PC-3 (cell line): ENCODE results near the gene KCP. TPM values are rescaled to one million over a fixed set of nuclear protein-coding genes. Genes with fewer than 3 reads are reported as not detected.

Experiments
- ATAC-seq: fragments of 200-7000 bp; cut with Tn5 transposase; 2 replicates; pipeline ENCODE4 v1.9.1; 2020; ENCODE audit warnings: mild to moderate bottlenecking, moderate library complexity
- BruUV-seq: library from RNA; stranded (reverse); fragments of 400-500 nt; replicated peaks from 2 replicates; lab custom pipeline; 2021; lab: Mats Ljungman, UMichigan
- CTCF ChIA-PET: fragments of 300-600 bp; sonication (Branson Sonifier 250); formaldehyde crosslinking; loops from one replicate; lab custom pipeline; 2022; ENCODE audit warnings: antibody characterized with exemption; lab: Charles Lee
- POLR2A ChIA-PET: fragments of 300-600 bp; sonication (Branson Sonifier 250); formaldehyde crosslinking; loops from one replicate; lab custom pipeline; 2022; ENCODE audit warnings: antibody characterized with exemption; ENCODE audit not compliant: unreplicated experiment; lab: Charles Lee
- DNase-seq: peaks from one replicate; pipeline ENCODE4 v3.0.0-alpha.2; 2015
- H2AFZ ChIP-seq: fragments of 300-600 bp; sonication (generic); 2 replicates; pipeline ENCODE4 v1.6.0; 2016; ENCODE audit warnings: antibody characterized with exemption, low read length
- H3F3A ChIP-seq: fragments of 300-600 bp; sonication (generic); one replicate; pipeline ENCODE4 v1.6.0; 2017; ENCODE audit warnings: antibody characterized with exemption, low read length, control low read depth, mild to moderate bottlenecking; ENCODE audit not compliant: unreplicated experiment
- H3K27ac ChIP-seq: fragments of 300-600 bp; sonication (generic); 2 replicates; pipeline ENCODE4 v1.5.1; 2016; ENCODE audit warnings: mild to moderate bottlenecking, low read length
- H3K27me3 ChIP-seq: fragments of 300-600 bp; sonication (generic); 2 replicates; pipeline ENCODE4 v1.6.1; 2016; ENCODE audit warnings: low read length, mixed read lengths
- H3K36me3 ChIP-seq: fragments of 300-600 bp; sonication (generic); 2 replicates; pipeline ENCODE4 v1.6.1; 2016; ENCODE audit warnings: low read depth, mixed run types, low read length, mixed read lengths
- H3K4me1 ChIP-seq: fragments of 300-600 bp; sonication (generic); 2 replicates; pipeline ENCODE4 v1.5.1; 2016; ENCODE audit warnings: low read length; ENCODE audit not compliant: insufficient read depth
- H3K4me2 ChIP-seq: fragments of 300-600 bp; sonication (generic); 2 replicates; pipeline ENCODE4 v1.6.0; 2016; ENCODE audit warnings: low read length
- H3K4me3 ChIP-seq: fragments of 300-600 bp; sonication (generic); 2 replicates; pipeline ENCODE4 v1.5.1; 2016; ENCODE audit warnings: mild to moderate bottlenecking, low read length, mixed read lengths
- H3K79me2 ChIP-seq: fragments of 300-600 bp; sonication (generic); 2 replicates; pipeline ENCODE4 v1.6.1; 2017; ENCODE audit warnings: low read length, mixed read lengths
- H3K9ac ChIP-seq: fragments of 300-600 bp; sonication (generic); 2 replicates; pipeline ENCODE4 v1.6.0; 2016; ENCODE audit warnings: mild to moderate bottlenecking, low read length
- H3K9me2 ChIP-seq: fragments of 300-600 bp; sonication (generic); replicated peaks from 2 replicates; pipeline ENCODE4 v1.6.1; 2016; ENCODE audit warnings: mixed run types, low read length, mixed read lengths
- H3K9me3 ChIP-seq: fragments of 300-600 bp; sonication (generic); 2 replicates; pipeline ENCODE4 v1.6.1; 2016; ENCODE audit warnings: low read length, mixed read lengths
- H4K20me1 ChIP-seq: fragments of 300-600 bp; sonication (generic); 2 replicates; pipeline ENCODE4 v1.6.1; 2016; ENCODE audit warnings: low read length, mixed read lengths
- EZH2 ChIP-seq: fragments of 300-600 bp; sonication (generic); IDR thresholded peaks from one replicate; pipeline ENCODE4 v1.6.1; 2017; ENCODE audit warnings: antibody characterized with exemption, mild to moderate bottlenecking, low read length; ENCODE audit not compliant: unreplicated experiment
- EZH2phosphoT487 ChIP-seq: fragments of 300-600 bp; sonication (generic); IDR thresholded peaks from 2 replicates; pipeline ENCODE4 v1.6.1; 2018; ENCODE audit warnings: mild to moderate bottlenecking, antibody characterized with exemption, low read length, borderline replicate concordance
- intact Hi-C: fragments of 100-400 bp; cut with micrococcal nuclease; formaldehyde crosslinking; loops from 2 replicates; pipeline ENCODE4 v1.9.0; 2023
- total RNA-seq: library from RNA; depleted of rRNA; stranded (reverse); fragments of >200 nt; gene quantifications from 2 replicates; pipeline ENCODE4 v1.2.3, GENCODE V29; 2014
- TF ChIP-seq, protein P1 (sequence below): fragments of 300-600 bp; sonication (generic); conservative IDR thresholded peaks from 2 replicates; pipeline ENCODE4 v1.5.1; 2017; ENCODE audit warnings: antibody characterized with exemption, low read depth, mild to moderate bottlenecking, low read length

KCP gene
- total RNA-seq, 1 experiment from 2014 or later, result 3.2 TPM

- Histone ChIP-seq H3K27me3 (no peaks in the 10 kb centered on the region), H3K4me3 (no peak overlapping the region), H3K9ac (no peak overlapping the region), H3K4me1 (peaks cover 5% of the 10 kb centered on the region; the same call in 1 of the 2 replicates), H3K9me3 (no peaks in the 10 kb centered on the region), H3K79me2 (peaks cover 18% of the 10 kb centered on the region), H3K27ac (no peak overlapping the region), H3K9me2 (no peaks in the 10 kb centered on the region), H3K4me2 (no peak overlapping the region), H2AFZ (no peak overlapping the region), H3F3A (no peaks in the 10 kb centered on the region), H4K20me1 (no peaks in the 10 kb centered on the region), H3K36me3 (no peaks in the 10 kb centered on the region; the same call in 1 of the 2 replicates)
- TF ChIP-seq, protein P1, sequence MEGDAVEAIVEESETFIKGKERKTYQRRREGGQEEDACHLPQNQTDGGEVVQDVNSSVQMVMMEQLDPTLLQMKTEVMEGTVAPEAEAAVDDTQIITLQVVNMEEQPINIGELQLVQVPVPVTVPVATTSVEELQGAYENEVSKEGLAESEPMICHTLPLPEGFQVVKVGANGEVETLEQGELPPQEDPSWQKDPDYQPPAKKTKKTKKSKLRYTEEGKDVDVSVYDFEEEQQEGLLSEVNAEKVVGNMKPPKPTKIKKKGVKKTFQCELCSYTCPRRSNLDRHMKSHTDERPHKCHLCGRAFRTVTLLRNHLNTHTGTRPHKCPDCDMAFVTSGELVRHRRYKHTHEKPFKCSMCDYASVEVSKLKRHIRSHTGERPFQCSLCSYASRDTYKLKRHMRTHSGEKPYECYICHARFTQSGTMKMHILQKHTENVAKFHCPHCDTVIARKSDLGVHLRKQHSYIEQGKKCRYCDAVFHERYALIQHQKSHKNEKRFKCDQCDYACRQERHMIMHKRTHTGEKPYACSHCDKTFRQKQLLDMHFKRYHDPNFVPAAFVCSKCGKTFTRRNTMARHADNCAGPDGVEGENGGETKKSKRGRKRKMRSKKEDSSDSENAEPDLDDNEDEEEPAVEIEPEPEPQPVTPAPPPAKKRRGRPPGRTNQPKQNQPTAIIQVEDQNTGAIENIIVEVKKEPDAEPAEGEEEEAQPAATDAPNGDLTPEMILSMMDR, result no peak
- TF ChIP-seq EZH2phosphoT487 (no peak), EZH2 (no peak)
- CTCF ChIA-PET, result interaction anchor here (0.6 kb wide), 1 partner anchor 79 kb away, joined by 10 read pairs; no protein-coding TSS in a partner anchor
- ATAC-seq, result no peak
- BruUV-seq, result no TSS peak
- intact Hi-C loops, result no loop called here
- POLR2A ChIA-PET, result no interaction called here
- no peak for DNase-seq
Measured at GRCh38 chr7:128859232-128860157, 51.0 kb downstream of the KCP start.

- CTCF ChIA-PET, result no interaction called here
- no peaks in the 10 kb centered on the region for H3F3A ChIP-seq
- ATAC-seq (no peak), DNase-seq (no peak)
- H3K27ac ChIP-seq, result no peak overlapping the region
- H3K4me3 ChIP-seq, result no peak overlapping the region
- H3K36me3 ChIP-seq, result no peaks in the 10 kb centered on the region; the same call in 1 of the 2 replicates
- intact Hi-C loops, result no loop called here
- peaks cover 5% of the 10 kb centered on the region; the same call in 1 of the 2 replicates for H3K4me1 ChIP-seq
- no peak overlapping the region for H3K4me2 ChIP-seq
- BruUV-seq, result no TSS peak
- H2AFZ ChIP-seq, result no peak overlapping the region
- TF ChIP-seq EZH2 (no peak), EZH2phosphoT487 (no peak)
- TF ChIP-seq, protein P1, result no peak
- H3K9me2 ChIP-seq, result no peaks in the 10 kb centered on the region
- no peaks in the 10 kb centered on the region for H3K27me3 ChIP-seq
- no peaks in the 10 kb centered on the region for H4K20me1 ChIP-seq
- H3K79me2 ChIP-seq, result peaks cover 9% of the 10 kb centered on the region
- H3K9ac ChIP-seq, result no peak overlapping the region
- POLR2A ChIA-PET, result no interaction called here
- H3K9me3 ChIP-seq, result no peaks in the 10 kb centered on the region
Measured at GRCh38 chr7:128858380-128859231, 51.9 kb downstream of the KCP start.
